Measurements from ENCODE around the gene PSME2. TPM values are rescaled to one million over a fixed set of nuclear protein-coding genes. Genes with fewer than 3 reads are reported as not detected.

Gene PSME2
- total and polyA plus RNA-seq, 2 of the 13 experiments (the other 11 are each of a cell fraction or from before 2014, with no cell fraction given): 332 to 716 TPM

DNA sequence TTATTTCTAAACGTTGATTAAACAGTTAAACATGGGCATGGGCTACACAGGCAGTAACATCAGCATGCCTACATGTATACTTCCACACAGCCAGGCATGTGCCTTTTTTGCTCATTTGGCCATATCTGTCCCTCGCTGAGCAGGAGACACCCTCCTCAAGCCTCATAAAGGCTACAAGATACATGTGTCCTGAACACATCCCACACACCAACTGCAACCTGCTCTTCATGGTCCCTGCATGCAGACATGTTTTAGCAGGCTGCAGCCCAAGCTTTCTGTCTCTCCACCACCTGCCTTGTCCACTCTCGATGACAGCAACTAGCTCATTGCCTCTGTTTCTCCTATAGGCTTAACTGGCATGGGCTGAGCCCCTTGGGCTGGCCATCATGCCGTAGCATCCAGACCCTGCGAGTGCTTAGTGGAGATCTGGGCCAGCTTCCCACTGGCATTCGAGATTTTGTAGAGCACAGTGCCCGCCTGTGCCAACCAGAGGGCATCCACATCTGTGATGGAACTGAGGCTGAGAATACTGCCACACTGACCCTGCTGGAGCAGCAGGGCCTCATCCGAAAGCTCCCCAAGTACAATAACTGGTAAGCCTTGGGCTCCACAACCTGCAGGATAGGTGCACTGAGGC lies 49.7 kb downstream of the PSME2 start:
- WGBS (ENCODE audit: low lambda C conversion rate): 94% methylated on average over 8 of the region's 8 CpGs
- Histone ChIP-seq H3K27me3 (ENCODE audit: control insufficient read depth in 1 of 2, insufficient read depth in 2 of 2, low read length in 2 of 2) (peaks cover 0 to 6% of the 10 kb centered on the region in 2 experiments; a peak in 1 of 5 replicates), H4K20me1 (ENCODE audit: insufficient read depth, low read length) (0 out of 2 replicates have a peak, but pooled peaks cover 4% of the 10 kb centered on the region), H3K79me2 (ENCODE audit: insufficient read depth, low read length) (peaks cover 28% of the 10 kb centered on the region), H3K9ac (ENCODE audit: insufficient read depth, low read depth, low read length) (no peak overlapping the region), H3K4me3 (replicated peaks in 1 of 3; ENCODE audit: insufficient read depth in 1 of 3, low read depth in 2 of 3, low read length in 3 of 3) (peak overlapping the region in 1 of 3 experiments; percentile 97; a peak in 1 of 6 replicates), H3K4me1 (ENCODE audit: insufficient read depth, low read length) (peaks cover 67% of the 10 kb centered on the region), H3K9me3 (ENCODE audit: low read length) (no peaks in the 10 kb centered on the region), H3K36me3 (replicated peaks in 1 of 2; ENCODE audit: control insufficient read depth in 1 of 2, insufficient read depth in 2 of 2, low read length in 2 of 2) (peaks cover 30 to 45% of the 10 kb centered on the region in 2 experiments), H3K4me2 (ENCODE audit: low read depth, low read length) (peak overlapping the region; percentile 99), H3K27ac (ENCODE audit: extremely low read length, insufficient read depth, low read length) (peak overlapping the region; percentile 87), H2AFZ (ENCODE audit: low read length) (no peak overlapping the region)
- BruUV-seq (replicated peaks): no TSS peak
- in situ Hi-C loops (cut with HindIII; ENCODE audit: extremely low pct_ligation_motif_present, low pct_unique_long_range_greater_than_20kb) (no loop called here), intact Hi-C loops (cut with micrococcal nuclease; ENCODE audit: unreplicated experiment) (no loop called here)
- ChIA-PET CTCF (ENCODE audit: low intra/inter-chr PET ratio, low total read pairs) (no interaction called here), POLR2A (interaction anchor here (0.6 to 14.4 kb wide), 20 partner anchors 10 to 1002 kb away, joined by 3 to 627 read pairs (median 60); partner anchors contain the start of genes ACIN1, C14orf119, CARMIL3 and CHMP4A)
- FAIRE-seq (no peak), ATAC-seq (no peak), DNase-seq (ENCODE audit: low spot score) (no peak)
- TF ChIP-seq ZNF441 (CRISPR knock-in tag; IDR thresholded peaks at IDR 0.05; ENCODE audit: borderline replicate concordance) (no peak), HOXA5 (CRISPR knock-in tag; IDR thresholded peaks at IDR 0.05) (no peak), KDM6A (CRISPR knock-in tag; IDR thresholded peaks at IDR 0.05; ENCODE audit: low read depth) (no peak), EEA1 (CRISPR knock-in tag; IDR thresholded peaks at IDR 0.05; ENCODE audit: borderline replicate concordance) (peak; percentile 91), BORCS8-MEF2B (CRISPR knock-in tag; IDR thresholded peaks at IDR 0.05) (0 out of 2 replicates have a peak, but pooled peaks have one; percentile 81), ZNF263 (CRISPR knock-in tag; IDR thresholded peaks at IDR 0.05) (no peak), ZNF121 (CRISPR knock-in tag; IDR thresholded peaks at IDR 0.05) (no peak), PHF20 (CRISPR knock-in tag; IDR thresholded peaks at IDR 0.05) (no peak), RARA (CRISPR knock-in tag; IDR thresholded peaks at IDR 0.05) (no peak), TEAD3 (CRISPR knock-in tag; optimal IDR thresholded peaks at IDR 0.05; ENCODE audit: borderline replicate concordance) (peak; percentile 64), CHCHD3 (CRISPR knock-in tag; IDR thresholded peaks at IDR 0.05) (peak; percentile 85; the same call in 1 of the 2 replicates), ZNF30 (CRISPR knock-in tag; IDR thresholded peaks at IDR 0.05) (no peak), MED1 (CRISPR knock-in tag; IDR thresholded peaks at IDR 0.05) (peak; percentile 42; the same call in 1 of the 2 replicates), PHF8 (CRISPR knock-in tag; IDR thresholded peaks at IDR 0.05) (peak; percentile 37), PCBP2 (optimal IDR thresholded peaks at IDR 0.05; ENCODE audit: low read depth, low read length, poor library complexity, severe bottlenecking) (no peak), ZNF777 (CRISPR knock-in tag; IDR thresholded peaks at IDR 0.05) (no peak)
- TF ChIP-seq, protein P1, sequence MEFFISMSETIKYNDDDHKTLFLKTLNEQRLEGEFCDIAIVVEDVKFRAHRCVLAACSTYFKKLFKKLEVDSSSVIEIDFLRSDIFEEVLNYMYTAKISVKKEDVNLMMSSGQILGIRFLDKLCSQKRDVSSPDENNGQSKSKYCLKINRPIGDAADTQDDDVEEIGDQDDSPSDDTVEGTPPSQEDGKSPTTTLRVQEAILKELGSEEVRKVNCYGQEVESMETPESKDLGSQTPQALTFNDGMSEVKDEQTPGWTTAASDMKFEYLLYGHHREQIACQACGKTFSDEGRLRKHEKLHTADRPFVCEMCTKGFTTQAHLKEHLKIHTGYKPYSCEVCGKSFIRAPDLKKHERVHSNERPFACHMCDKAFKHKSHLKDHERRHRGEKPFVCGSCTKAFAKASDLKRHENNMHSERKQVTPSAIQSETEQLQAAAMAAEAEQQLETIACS (CRISPR knock-in tag; IDR thresholded peaks at IDR 0.05): no peak
- TF ChIP-seq, protein P2, sequence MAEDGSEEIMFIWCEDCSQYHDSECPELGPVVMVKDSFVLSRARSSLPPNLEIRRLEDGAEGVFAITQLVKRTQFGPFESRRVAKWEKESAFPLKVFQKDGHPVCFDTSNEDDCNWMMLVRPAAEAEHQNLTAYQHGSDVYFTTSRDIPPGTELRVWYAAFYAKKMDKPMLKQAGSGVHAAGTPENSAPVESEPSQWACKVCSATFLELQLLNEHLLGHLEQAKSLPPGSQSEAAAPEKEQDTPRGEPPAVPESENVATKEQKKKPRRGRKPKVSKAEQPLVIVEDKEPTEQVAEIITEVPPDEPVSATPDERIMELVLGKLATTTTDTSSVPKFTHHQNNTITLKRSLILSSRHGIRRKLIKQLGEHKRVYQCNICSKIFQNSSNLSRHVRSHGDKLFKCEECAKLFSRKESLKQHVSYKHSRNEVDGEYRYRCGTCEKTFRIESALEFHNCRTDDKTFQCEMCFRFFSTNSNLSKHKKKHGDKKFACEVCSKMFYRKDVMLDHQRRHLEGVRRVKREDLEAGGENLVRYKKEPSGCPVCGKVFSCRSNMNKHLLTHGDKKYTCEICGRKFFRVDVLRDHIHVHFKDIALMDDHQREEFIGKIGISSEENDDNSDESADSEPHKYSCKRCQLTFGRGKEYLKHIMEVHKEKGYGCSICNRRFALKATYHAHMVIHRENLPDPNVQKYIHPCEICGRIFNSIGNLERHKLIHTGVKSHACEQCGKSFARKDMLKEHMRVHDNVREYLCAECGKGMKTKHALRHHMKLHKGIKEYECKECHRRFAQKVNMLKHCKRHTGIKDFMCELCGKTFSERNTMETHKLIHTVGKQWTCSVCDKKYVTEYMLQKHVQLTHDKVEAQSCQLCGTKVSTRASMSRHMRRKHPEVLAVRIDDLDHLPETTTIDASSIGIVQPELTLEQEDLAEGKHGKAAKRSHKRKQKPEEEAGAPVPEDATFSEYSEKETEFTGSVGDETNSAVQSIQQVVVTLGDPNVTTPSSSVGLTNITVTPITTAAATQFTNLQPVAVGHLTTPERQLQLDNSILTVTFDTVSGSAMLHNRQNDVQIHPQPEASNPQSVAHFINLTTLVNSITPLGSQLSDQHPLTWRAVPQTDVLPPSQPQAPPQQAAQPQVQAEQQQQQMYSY (CRISPR knock-in tag; IDR thresholded peaks at IDR 0.05): no peak
- TF ChIP-seq, protein P3, sequence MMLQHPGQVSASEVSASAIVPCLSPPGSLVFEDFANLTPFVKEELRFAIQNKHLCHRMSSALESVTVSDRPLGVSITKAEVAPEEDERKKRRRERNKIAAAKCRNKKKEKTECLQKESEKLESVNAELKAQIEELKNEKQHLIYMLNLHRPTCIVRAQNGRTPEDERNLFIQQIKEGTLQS (CRISPR knock-in tag; IDR thresholded peaks at IDR 0.05): peak; percentile 45; the same call in 1 of the 2 replicates
- TF ChIP-seq, protein P4, sequence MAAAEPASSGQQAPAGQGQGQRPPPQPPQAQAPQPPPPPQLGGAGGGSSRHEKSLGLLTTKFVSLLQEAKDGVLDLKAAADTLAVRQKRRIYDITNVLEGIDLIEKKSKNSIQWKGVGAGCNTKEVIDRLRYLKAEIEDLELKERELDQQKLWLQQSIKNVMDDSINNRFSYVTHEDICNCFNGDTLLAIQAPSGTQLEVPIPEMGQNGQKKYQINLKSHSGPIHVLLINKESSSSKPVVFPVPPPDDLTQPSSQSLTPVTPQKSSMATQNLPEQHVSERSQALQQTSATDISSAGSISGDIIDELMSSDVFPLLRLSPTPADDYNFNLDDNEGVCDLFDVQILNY (CRISPR knock-in tag; conservative IDR thresholded peaks at IDR 0.05): no peak
